ENCODE data around the gene FASTKD3.

DNA sequence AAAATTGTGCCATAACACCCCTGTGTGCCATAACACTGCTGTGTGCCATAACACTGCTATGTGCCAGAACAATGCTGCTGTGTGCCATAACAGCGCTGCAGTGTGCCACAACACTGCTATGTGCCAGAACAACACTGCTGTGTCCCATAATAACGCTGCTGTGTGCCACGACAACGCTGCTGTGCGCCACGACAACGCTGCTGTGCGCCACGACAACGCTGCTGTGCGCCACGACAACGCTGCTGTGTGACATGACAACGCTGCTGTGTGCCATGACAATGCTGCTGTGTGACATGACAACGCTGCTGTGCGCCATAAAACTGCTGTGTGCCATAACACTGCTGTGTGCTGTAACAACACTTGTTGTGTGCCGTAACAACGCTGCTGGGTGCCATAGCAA, 43.8 kb downstream of the FASTKD3 start:
- TF ChIP-seq NFRKB (IDR thresholded peaks at IDR 0.05) (no peak), LEF1 (IDR thresholded peaks at IDR 0.05; ENCODE audit: borderline replicate concordance) (no peak), SP1 (IDR thresholded peaks at IDR 0.05) (no peak), ARNT (IDR thresholded peaks at IDR 0.05) (no peak), PKNOX1 (IDR thresholded peaks at IDR 0.05) (no peak), ELF4 (IDR thresholded peaks at IDR 0.05) (no peak)
